Kidney (tissue), 14 donors: ENCODE results near the gene LUZP2. TPM values are rescaled to one million over a fixed set of nuclear protein-coding genes. Genes with fewer than 3 reads are reported as not detected.
A peak's percentile ranks its signal among the peaks of the same experiment; 100 is the strongest.

ENCODE experiments used
- DNase-seq, 5 donors: peaks; one replicate each; pipeline ENCODE4 v3.0.0-alpha.2; 2013 to 2020
- FAIRE-seq: peaks from 2 replicates; lab custom pipeline; 2012; peaks lifted over from hg19 to GRCh38; lab: Jason Lieb, UNC
- H3K27ac ChIP-seq, 2 donors: one replicate each; pipeline ENCODE4 v1.7.0; 2013; ENCODE audit warnings: low read depth in 2 of 2, low read length in 2 of 2, inconsistent platforms in 1 of 2
- H3K27me3 ChIP-seq: one replicate; pipeline ENCODE4 v1.7.1; 2013; ENCODE audit warnings: low read length, inconsistent platforms; ENCODE audit not compliant: control insufficient read depth, insufficient read depth
- H3K36me3 ChIP-seq, 3 donors: one replicate each; pipeline versions ENCODE4 v1.7.0 to v1.7.1; 2013; ENCODE audit warnings: low read length in 3 of 3, control low read depth in 1 of 3, inconsistent platforms in 1 of 3; ENCODE audit not compliant: insufficient read depth in 3 of 3, control insufficient read depth in 2 of 3
- H3K4me1 ChIP-seq, 3 donors: one replicate each; pipeline versions ENCODE4 v1.7.0 to v1.7.1; 2013; ENCODE audit warnings: low read length in 3 of 3, inconsistent platforms in 1 of 3, low read depth in 1 of 3; ENCODE audit not compliant: control insufficient read depth in 2 of 3, insufficient read depth in 2 of 3
- H3K4me3 ChIP-seq, 3 donors: one replicate each; pipeline versions ENCODE4 v1.7.0 to v1.8.1; 2013; ENCODE audit warnings: low read length in 3 of 3, control low read depth in 1 of 3, inconsistent platforms in 1 of 3
- H3K9ac ChIP-seq, 3 donors: one replicate each; pipeline versions ENCODE4 v1.7.0 to v1.7.1; 2013; ENCODE audit warnings: low read length in 3 of 3, control low read depth in 1 of 3, inconsistent platforms in 1 of 3
- H3K9me3 ChIP-seq, 3 donors: one replicate each; pipeline versions ENCODE4 v1.7.0 to v1.7.1; 2013; ENCODE audit warnings: low read length in 3 of 3, control low read depth in 1 of 3, inconsistent platforms in 1 of 3; ENCODE audit not compliant: control insufficient read depth in 2 of 3, insufficient read depth in 1 of 3
- intact Hi-C: fragments of 100-400 bp; cut with DNase I; formaldehyde crosslinking; loops from one replicate; pipeline ENCODE4 v1.11.1; 2022
- polyA plus RNA-seq: library from polyadenylated mRNA; stranded (reverse); fragments of 350-450 nt; fragmentation: Illumina TruSeq; extraction: RNeasy Lipid Tissue Mini Kit (QIAGEN cat#74804); gene quantifications from one replicate; pipeline ENCODE4 v1.2.3, GENCODE V29; 2014; ENCODE audit warnings: low read depth, low replicate concordance; ENCODE audit not compliant: insufficient read depth
- total RNA-seq: library from RNA; stranded (reverse); fragmentation: NEBNext Ultra II Directional; extraction: Animal tissue kit (Norgen Biotek cat#: 25700); gene quantifications from one replicate; pipeline ENCODE4 v1.2.1, GENCODE V29; 2021
- TF ChIP-seq, protein P1 (sequence below): IDR thresholded peaks from 3 replicates; pipeline ENCODE4 v1.5.1; 2012; ENCODE audit warnings: mild to moderate bottlenecking, moderate library complexity, borderline replicate concordance; ENCODE audit not compliant: insufficient read depth; ENCODE audit errors: extremely low read depth
- donor health status: control.
- donor health status: control.
- donor health status: control.
- donor health status: control.
- donor health status: control.
- donor health status: DM: yes; HTN: yes; CAD: no.
- donor health status: Normal renal cell carcinoma (clear cell type).

The LUZP2 gene
- total and polyA plus RNA-seq, 2 donors from 2014 or later: 0.19 TPM; not detected in 1

DNA sequence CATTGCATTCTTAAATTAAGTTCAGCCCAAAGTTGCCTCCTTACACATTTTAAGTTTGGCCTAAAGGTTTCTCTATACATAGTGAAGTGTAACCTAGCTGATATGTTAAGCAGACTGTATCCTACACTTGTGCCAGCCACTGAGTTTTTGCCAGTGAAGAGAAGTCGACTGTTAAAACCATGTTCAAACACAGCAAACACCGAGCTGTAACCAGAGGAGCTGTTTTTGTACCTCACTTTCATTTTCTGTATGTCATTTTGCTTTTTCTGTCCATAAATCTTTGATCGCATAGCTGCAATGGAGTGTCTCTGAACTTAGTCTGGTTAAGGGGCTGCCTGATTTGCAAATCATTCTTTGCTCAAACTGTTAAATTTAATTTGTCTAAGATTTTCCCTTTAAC, 403.7 kb downstream of the LUZP2 start:
- FAIRE-seq: no peak
- TF ChIP-seq, protein P1, sequence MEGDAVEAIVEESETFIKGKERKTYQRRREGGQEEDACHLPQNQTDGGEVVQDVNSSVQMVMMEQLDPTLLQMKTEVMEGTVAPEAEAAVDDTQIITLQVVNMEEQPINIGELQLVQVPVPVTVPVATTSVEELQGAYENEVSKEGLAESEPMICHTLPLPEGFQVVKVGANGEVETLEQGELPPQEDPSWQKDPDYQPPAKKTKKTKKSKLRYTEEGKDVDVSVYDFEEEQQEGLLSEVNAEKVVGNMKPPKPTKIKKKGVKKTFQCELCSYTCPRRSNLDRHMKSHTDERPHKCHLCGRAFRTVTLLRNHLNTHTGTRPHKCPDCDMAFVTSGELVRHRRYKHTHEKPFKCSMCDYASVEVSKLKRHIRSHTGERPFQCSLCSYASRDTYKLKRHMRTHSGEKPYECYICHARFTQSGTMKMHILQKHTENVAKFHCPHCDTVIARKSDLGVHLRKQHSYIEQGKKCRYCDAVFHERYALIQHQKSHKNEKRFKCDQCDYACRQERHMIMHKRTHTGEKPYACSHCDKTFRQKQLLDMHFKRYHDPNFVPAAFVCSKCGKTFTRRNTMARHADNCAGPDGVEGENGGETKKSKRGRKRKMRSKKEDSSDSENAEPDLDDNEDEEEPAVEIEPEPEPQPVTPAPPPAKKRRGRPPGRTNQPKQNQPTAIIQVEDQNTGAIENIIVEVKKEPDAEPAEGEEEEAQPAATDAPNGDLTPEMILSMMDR: no peak

GRCh38 chr11:24900960-24901549, 404.2 kb downstream of the LUZP2 start:
- H3K9ac ChIP-seq: no peak overlapping the region
- no peaks in the 10 kb centered on the region for H3K4me1 ChIP-seq
- H3K36me3 ChIP-seq: no peaks in the 10 kb centered on the region
- FAIRE-seq: no peak
- H3K4me3 ChIP-seq: no peak overlapping the region
- TF ChIP-seq, protein P1: no peak
- intact Hi-C loops: no loop called here
- H3K9me3 ChIP-seq: no peaks in the 10 kb centered on the region
- no peaks in the 10 kb centered on the region for H3K27me3 ChIP-seq
- DNase-seq: peak in 1 of 5 donors; percentile 4
- no peak overlapping the region for H3K27ac ChIP-seq

More for the DNA sequence above, 403.7 kb downstream of the LUZP2 start:
- Histone ChIP-seq H3K9ac (no peak overlapping the region), H3K4me3 (no peak overlapping the region), H3K9me3 (no peaks in the 10 kb centered on the region), H3K36me3 (no peaks in the 10 kb centered on the region), H3K27ac (no peak overlapping the region), H3K4me1 (no peaks in the 10 kb centered on the region), H3K27me3 (no peaks in the 10 kb centered on the region)
- intact Hi-C loops: no loop called here
- DNase-seq: peak in 2 of 5 donors; percentile 10 to 13

GRCh38 chr11:24903555-24903954, 406.7 kb downstream of the LUZP2 start:
- no peak for DNase-seq
- FAIRE-seq: no peak

More at GRCh38 chr11:24903555-24903954, 406.7 kb downstream of the LUZP2 start:
- H3K9ac ChIP-seq: no peak overlapping the region
- H3K36me3 ChIP-seq: no peaks in the 10 kb centered on the region
- no peak overlapping the region for H3K4me3 ChIP-seq
- H3K9me3 ChIP-seq: no peaks in the 10 kb centered on the region
- H3K27ac ChIP-seq: no peak overlapping the region
- intact Hi-C loops: no loop called here
- H3K4me1 ChIP-seq: no peaks in the 10 kb centered on the region
- H3K27me3 ChIP-seq: no peaks in the 10 kb centered on the region
- TF ChIP-seq, protein P1: no peak
